HCT116 (cell line): ENCODE data around the gene CCDC83.

Source experiments
- CTCF ChIP-seq, 3 experiments: fragments of 200-600 bp in 1 of 3; sonication (generic) in 1 of 3; IDR thresholded peaks in 2 of 3; conservative IDR thresholded peaks in 1 of 3; 2 replicates each; pipeline ENCODE4 v1.5.1; 2012 to 2017; ENCODE audit warnings: low read depth in 2 of 3, low read length in 2 of 3, antibody characterized with exemption in 1 of 3, borderline replicate concordance in 1 of 3, control low read depth in 1 of 3, mild to moderate bottlenecking in 1 of 3, mixed read lengths in 1 of 3, mixed run types in 1 of 3, moderate library complexity in 1 of 3; ENCODE audit not compliant: insufficient read depth in 1 of 3
- REST ChIP-seq: IDR thresholded peaks from 2 replicates; pipeline ENCODE4 v1.6.1; 2012; ENCODE audit warnings: low read depth
- SP1 ChIP-seq: IDR thresholded peaks from 2 replicates; pipeline ENCODE4 v1.6.1; 2012; ENCODE audit warnings: low read depth

GRCh38 chr11:85821636-85822035 is 33.5 kb upstream of the CCDC83 start:
- no peak for TF ChIP-seq REST
- TF ChIP-seq CTCF (IDR thresholded peaks at IDR 0.05 in 2 of 3, conservative IDR thresholded peaks at IDR 0.05 in 1 of 3; ENCODE audit: borderline replicate concordance in 1 of 3, insufficient read depth in 1 of 3, low read depth in 2 of 3, low read length in 2 of 3) = no peak
- TF ChIP-seq SP1 = no peak
